ENCODE results near the gene ACER3.

DNA sequence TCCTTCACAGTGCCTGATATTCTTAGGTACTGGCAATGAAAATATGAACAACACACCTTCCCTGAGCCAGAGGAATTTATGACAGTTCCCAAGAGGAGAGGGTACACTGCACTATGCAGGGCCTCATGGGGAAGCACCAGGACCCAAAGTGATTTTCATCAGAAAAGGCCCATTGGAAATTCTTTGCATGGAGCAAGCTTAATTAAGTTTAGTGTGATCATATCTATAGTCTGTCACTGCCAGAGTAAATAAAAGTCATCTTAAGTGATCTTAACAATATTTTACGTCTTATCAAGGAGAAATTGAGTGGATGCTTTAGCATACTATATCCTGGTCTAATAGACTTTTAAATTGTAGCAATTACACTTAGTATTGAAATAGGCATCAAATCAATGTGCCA is 86.5 kb downstream of the ACER3 start:
- TF ChIP-seq EZH2 (IDR thresholded peaks at IDR 0.05; ENCODE audit: borderline replicate concordance) (no peak), EZH2phosphoT487 (IDR thresholded peaks at IDR 0.05; ENCODE audit: low read depth, severe bottlenecking, unreplicated experiment) (no peak)
- TF ChIP-seq, protein P1, sequence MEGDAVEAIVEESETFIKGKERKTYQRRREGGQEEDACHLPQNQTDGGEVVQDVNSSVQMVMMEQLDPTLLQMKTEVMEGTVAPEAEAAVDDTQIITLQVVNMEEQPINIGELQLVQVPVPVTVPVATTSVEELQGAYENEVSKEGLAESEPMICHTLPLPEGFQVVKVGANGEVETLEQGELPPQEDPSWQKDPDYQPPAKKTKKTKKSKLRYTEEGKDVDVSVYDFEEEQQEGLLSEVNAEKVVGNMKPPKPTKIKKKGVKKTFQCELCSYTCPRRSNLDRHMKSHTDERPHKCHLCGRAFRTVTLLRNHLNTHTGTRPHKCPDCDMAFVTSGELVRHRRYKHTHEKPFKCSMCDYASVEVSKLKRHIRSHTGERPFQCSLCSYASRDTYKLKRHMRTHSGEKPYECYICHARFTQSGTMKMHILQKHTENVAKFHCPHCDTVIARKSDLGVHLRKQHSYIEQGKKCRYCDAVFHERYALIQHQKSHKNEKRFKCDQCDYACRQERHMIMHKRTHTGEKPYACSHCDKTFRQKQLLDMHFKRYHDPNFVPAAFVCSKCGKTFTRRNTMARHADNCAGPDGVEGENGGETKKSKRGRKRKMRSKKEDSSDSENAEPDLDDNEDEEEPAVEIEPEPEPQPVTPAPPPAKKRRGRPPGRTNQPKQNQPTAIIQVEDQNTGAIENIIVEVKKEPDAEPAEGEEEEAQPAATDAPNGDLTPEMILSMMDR (IDR thresholded peaks at IDR 0.05; ENCODE audit: poor library complexity): no peak

All from hepatocyte (in vitro differentiated cells).